ENCODE results near the gene TOR4A.
A peak's percentile ranks its signal among the peaks of the same experiment; 100 is the strongest.

TOR4A gene

GRCh38 chr9:137252555-137253506 is 24.7 kb upstream of the TOR4A start:
- H3K27ac ChIP-seq, result no peak overlapping the region
- TF ChIP-seq CTCF (conservative IDR thresholded peaks at IDR 0.05), result no peak

DNA sequence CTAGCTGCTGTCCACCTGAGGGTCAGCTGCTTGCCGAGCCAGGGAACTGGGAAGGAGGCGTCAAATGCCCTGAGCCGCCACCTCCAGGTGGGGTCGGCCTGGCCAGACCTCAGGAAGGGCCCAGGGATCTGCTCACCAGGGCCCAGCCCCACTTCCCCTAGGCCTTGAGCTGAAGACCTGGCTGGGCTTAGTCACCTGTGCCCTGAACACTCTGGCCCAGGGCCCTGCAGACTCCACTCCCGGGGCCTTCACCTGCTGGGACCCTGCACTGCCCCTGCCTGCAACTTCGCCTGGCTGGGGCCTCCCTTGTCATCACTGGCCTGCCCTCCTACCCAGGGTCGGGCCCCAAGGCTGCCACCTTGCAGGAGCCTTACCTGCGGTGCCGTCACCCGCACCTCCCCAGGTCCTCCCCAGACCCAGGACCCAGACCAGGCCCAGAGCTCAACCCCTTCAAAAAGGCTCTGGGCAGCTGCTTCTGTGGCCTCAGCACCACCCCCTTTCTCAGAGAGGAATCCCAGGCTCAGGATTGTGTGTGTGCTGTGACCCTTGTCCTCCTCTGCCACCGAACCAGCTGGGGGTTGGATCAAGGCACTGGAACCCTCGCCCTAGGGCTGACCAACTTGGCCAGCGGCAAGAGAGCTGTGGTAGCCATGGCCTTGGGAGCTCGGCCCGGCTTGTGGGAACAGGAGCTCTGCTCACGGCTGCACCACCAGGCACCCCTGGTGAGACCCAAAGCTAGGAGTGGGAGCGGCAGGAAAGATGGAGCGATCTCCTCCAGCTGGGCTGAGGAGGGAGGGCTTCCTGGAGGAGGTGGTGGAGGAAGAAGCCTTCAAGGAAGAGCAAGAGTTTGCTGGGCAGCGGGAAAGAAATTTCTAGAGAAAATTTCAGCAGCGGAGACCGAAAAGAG is 23.6 kb upstream of the TOR4A start:
- H3K27ac ChIP-seq, result peak overlapping the region; percentile 91
- TF ChIP-seq CTCF (conservative IDR thresholded peaks at IDR 0.05), result no peak

DNA sequence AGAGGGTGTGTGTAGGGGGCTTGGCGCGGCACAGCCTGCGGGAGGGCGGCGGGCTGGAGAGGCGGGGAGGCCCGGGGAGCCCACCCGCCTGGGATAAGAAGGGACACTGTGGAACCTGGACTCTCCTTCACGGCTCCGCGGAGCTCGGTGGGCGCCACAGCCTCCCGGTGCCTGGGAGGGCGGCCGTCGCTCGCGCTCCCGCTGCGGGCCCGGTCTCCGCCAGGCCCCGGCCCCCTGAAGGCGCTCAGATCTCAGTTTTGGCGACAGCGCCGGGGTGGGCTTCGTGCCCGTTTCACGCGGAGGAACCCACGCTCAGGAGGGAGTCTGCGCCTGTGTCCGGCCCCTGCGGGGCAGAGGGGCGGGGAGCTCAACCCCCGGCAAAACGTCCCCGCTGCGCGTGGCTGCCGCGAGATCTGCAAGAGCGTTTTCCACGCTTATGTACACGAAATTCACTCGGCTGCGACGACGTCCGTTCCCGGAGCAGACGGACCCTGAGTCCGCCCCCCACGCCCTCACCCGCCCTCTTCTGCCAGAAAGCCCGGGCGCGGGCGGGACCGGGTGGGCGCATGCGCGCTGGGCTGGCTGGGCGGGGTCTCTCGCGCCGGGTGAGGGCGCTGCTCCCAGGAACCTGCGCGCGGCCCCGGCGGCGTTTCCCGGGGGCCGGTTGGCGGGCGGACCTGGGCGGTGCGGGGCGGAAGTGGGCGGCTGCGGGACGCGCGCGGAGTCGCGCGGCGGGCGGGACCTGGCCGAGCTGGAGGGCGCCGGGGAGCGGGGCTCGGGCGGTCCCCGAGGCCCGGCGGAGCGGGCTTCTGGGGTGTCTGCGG is 22.7 kb upstream of the TOR4A start, which contains the start of gene NELFB:
NELFB (plus strand) TSS at position 704 of the 824 bp plus-strand sequence.
- H3K27ac ChIP-seq, result peak within 1 kb of the TSS; percentile 91
- TF ChIP-seq CTCF (conservative IDR thresholded peaks at IDR 0.05), result peak; percentile 16

- peak overlapping the region; percentile 91 for H3K27ac ChIP-seq
- no peak for TF ChIP-seq CTCF (conservative IDR thresholded peaks at IDR 0.05)
These were observed 21.9 kb upstream of the TOR4A start for GRCh38 chr9:137255448-137256114.

DNA sequence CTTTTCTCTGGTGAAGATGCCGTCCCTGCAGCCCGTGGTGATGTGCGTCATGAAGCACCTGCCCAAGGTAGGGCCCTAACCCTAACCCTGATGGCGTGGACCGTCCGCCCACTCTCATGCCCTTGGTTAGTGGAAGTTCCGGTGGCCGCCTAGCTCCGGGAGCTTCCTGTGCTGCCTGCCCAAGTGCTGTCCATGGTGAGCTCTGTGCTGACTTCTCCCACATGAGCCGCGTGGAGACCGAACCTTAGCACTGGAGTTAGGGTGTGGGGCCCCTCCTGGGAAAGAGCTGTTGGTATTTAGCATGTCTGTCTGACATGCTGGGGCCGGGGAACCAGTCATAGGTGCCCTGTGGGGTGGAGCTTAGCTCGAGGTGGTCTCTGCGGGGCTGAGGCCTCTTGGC is 21.2 kb upstream of the TOR4A start:
- TF ChIP-seq CTCF (conservative IDR thresholded peaks at IDR 0.05), result no peak
- peak overlapping the region; percentile 91 for H3K27ac ChIP-seq

GRCh38 chr9:137256856-137257255 is 20.7 kb upstream of the TOR4A start:
- no peak for TF ChIP-seq CTCF (conservative IDR thresholded peaks at IDR 0.05)
- peak overlapping the region; percentile 91; the same call in 1 of the 2 replicates for H3K27ac ChIP-seq
